NOMO-1 (cell line): ENCODE data around the gene PLXNA2.

Experiments used
- DNase-seq, 2 experiments: peaks; one replicate each; lab custom pipeline; 2025; ENCODE audit not compliant: unreplicated experiment in 2 of 2; lab: John Stamatoyannopoulos, UW

PLXNA2 gene

DNA sequence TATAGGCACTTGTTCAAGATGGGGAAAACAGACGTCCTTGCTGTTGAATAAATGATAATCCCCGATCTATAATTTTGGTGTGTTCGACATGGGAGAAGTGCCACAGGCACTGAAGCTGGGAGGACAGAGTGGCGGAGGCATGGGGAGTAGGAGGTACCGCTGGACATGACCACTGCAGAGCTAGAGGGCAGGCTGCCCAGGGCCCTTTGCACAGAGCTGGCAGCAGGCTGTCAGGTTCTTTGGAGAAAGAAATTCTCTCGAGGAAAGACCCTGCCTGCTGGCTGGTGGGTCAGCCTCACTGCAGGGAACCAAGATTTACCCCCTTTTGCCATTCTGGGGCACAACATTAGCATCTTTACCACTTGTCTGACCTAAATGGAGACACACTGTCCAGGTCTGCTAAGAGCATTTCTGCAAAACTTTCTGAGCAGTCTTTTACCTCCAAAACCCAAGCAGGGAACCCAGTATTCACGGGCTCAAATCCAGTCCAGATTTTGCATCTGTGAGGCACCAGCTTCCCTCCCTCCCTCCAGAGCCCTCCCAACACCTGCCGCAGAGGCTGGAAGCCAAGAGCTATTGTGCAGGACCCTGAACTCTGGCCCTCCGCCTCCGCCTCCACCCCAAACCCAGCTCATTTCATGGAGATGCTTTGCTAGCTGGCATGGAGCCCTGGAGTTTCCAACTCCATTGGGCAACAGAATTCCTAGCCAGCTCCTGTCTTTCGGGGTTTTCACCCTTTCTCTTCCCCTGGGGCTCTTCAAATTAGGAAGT is 142.3 kb downstream of the PLXNA2 start:
- DNase-seq: no peak

- DNase-seq: no peak
Measured at GRCh38 chr1:208100906-208101305, 143.3 kb downstream of the PLXNA2 start.

- DNase-seq: no peak
Measured at GRCh38 chr1:208100106-208100505, 144.1 kb downstream of the PLXNA2 start.

- DNase-seq: no peak
Measured at GRCh38 chr1:208098773-208099172, 145.4 kb downstream of the PLXNA2 start.

GRCh38 chr1:208093754-208094719 is 150.1 kb downstream of the PLXNA2 start:
- peak; percentile 5 to 13 for DNase-seq

GRCh38 chr1:208093046-208093445 is 151.1 kb downstream of the PLXNA2 start:
- DNase-seq: no peak

- no peak for DNase-seq
Measured at GRCh38 chr1:208090388-208091301, 153.5 kb downstream of the PLXNA2 start.

DNA sequence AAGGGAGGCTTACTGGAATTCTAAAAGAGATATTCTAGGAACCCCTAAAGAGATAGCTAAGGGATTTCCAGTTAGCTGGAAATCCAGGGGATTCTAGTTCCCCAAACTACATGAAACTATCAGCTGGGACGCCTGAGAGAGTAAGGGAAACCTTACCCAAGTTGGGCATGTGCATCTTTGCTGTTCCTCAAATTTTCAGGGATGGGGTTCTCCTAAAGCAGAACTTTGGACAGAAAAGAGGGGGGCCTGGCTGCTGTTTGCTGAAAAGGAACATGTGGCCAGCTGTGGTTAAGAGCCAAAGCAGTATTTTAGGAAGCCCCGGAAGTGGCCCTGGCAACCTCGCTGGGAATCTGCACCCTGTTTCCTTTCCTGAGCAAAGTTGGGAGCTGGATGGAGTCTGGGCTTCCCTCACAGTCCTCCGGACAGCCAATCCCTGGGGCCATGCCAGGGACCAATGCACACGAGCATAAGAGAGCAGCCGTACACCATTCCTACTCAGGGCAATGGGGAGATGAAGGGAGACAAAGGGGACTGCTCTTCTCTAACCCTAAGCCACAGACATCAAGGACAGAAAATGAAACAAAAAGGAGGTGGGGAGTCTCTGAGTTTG is 154.3 kb downstream of the PLXNA2 start:
- DNase-seq: no peak

DNA sequence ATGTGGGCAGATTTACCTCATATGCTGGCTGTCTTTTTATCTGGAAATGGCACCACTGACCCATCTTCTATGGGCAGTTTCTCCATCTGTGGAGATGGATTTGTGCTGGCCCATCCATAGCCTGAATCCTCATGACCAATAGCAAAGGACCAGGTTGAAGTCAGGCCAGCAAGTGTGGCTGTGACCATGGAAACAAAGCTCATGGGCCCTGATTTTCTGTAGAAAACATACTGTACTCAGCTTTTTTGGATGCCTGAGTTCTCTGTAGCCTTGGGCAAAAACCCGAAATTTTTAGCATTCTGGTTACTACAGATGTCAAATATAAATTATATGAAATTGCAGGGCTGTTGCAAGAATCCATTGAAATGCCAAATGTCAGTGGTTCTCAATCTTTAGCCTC is 155.0 kb downstream of the PLXNA2 start:
- no peak for DNase-seq

- no peak for DNase-seq
Measured at GRCh38 chr1:208088319-208088718, 155.9 kb downstream of the PLXNA2 start.

DNA sequence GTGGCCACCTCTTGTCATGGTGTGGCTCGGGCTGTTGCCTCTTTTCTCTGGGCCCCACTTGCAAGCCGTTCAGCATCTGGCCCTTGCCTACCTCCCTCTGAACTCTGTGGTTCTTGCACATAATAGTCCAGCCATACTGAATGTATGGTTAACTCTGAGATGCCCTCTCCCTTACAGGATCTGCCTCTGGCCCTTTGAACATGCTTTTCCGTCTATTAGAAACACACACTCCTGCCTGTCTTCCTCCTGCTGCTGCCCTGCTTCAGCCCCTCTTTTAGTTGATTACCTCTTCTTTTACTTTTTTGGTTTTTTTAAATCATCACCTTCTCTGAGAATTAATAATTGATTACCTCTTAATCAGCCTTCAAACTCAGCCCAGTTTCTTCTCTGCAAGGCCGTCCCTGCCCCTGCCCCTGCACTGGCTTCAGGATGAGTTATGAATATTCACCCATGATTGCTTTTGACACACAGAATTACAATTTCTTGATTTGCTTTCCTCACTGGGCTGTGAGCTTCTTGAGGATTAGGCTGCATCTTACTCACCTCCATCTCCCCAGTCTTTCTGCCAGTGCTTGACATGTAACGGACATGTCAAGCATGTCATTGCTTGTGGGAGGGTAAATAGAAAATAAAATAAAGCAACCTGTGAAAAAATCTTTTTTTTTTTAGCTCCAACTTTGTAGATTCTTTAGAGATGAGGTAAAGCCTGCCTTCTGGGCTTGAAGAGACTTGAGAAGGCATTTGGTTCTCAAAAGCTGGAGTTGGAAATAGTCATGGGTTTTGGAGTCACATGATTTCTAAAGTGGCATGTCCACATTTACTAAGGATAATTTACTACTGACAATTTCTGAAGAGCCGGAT is 158.3 kb downstream of the PLXNA2 start:
- DNase-seq: peak in 1 of 2 experiments; percentile 29

GRCh38 chr1:208084764-208085163 is 159.4 kb downstream of the PLXNA2 start:
- no peak for DNase-seq

GRCh38 chr1:208084220-208084619 is 160.0 kb downstream of the PLXNA2 start:
- DNase-seq: no peak

GRCh38 chr1:208083715-208084085 is 160.5 kb downstream of the PLXNA2 start:
- no peak for DNase-seq

DNA sequence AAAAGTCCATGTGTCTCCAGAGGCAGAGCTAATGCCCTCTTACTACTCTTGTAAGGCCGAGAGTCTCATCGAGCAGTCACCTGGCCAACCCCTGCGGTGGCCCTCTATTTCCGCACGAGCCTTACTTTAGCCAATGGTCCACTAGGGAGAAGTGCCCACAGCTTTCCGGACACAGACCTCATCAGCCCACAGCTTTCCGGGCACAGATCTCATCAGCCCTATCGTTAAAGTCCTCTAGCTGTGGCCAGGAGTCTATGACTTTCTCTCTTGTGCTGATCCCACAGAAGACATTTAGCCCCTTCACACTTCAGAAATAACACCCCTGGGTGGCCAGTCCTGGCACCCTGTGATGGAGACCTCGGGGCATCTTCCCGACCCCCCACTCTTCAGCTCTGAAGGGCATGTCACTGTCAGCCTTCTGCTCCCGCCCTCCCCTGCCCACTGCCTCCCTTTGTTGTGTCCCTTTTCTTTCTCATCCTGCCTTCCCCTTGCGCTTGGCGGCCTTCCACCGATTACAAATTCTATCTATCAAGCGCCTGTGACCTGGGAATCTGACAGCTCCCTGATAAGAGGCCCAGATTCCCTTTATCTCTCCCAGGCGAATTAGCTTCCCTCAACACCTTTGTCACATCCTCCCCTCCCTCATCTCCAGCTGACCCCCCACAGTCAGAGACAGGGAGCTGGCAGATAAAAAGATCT is 161.0 kb downstream of the PLXNA2 start:
- DNase-seq: no peak

- no peak for DNase-seq
Measured at GRCh38 chr1:208081972-208082371, 162.2 kb downstream of the PLXNA2 start.

GRCh38 chr1:208080396-208081286 is 163.5 kb downstream of the PLXNA2 start:
- no peak for DNase-seq

DNA sequence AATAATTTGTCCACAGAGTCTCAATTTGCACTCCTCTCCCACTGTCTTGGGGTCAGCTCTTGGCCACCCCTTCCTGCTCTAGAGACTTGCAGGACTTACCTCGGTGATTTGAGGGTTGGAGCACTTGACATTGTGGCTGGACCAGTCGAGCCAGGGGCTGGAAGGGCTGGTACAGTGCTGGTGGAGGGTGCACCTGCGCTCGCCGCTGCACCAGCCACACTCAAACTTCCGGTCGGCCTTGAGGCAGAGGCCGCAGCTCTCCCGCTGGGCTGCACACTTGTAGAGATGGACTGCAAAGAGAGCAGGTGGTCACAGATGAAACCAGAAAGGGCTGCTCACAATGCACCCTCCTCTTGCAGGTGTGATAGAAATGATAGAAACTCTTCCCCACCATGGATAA is 165.0 kb downstream of the PLXNA2 start:
- DNase-seq: no peak
